ENCODE results near the gene ADAMTS12. TPM values are rescaled to one million over a fixed set of nuclear protein-coding genes. Genes with fewer than 3 reads are reported as not detected.

Gene ADAMTS12
- total RNA-seq, 1 experiment from 2014 or later = 0.05 TPM

- Histone ChIP-seq H3K79me2 (ENCODE audit: insufficient read depth, low read length) (no peaks in the 10 kb centered on the region), H3K4me3 (replicated peaks in 1 of 2; ENCODE audit: low read depth in 1 of 2, low read length in 2 of 2) (no peak overlapping the region), H3K27ac (ENCODE audit: low read depth, low read length) (no peak overlapping the region), H2AFZ (ENCODE audit: low read depth, low read length, poor library complexity, severe bottlenecking) (no peak overlapping the region), H3K27me3 (ENCODE audit: insufficient read depth, low read length) (peaks cover 27% of the 10 kb centered on the region), H4K20me1 (ENCODE audit: insufficient read depth) (no peaks in the 10 kb centered on the region), H3K36me3 (ENCODE audit: control insufficient read depth in 1 of 2, insufficient read depth in 2 of 2, low read length in 2 of 2) (no peaks in the 10 kb centered on the region), H3K9me3 (ENCODE audit: control insufficient read depth in 1 of 2, insufficient read depth in 1 of 2, low read depth in 1 of 2, low read length in 2 of 2) (no peaks in the 10 kb centered on the region), H3K9me2 (ENCODE audit: insufficient read depth) (no peaks in the 10 kb centered on the region), H3K4me1 (ENCODE audit: control insufficient read depth in 1 of 2, insufficient read depth in 2 of 2, low read length in 2 of 2) (no peaks in the 10 kb centered on the region), H3K9ac (ENCODE audit: low read length) (no peak overlapping the region), H3K4me2 (ENCODE audit: low read length) (no peak overlapping the region)
- ChIA-PET CTCF (no interaction called here), POLR2A (no interaction called here), RAD21 (ENCODE audit: low non-redundant PET in 1 of 2, low total read pairs in 2 of 2, uncharacterized antibody in 2 of 2, unreplicated experiment in 2 of 2) (no interaction called here)
- intact Hi-C loops (cut with micrococcal nuclease) = no loop called here
- no TSS peak for BruUV-seq (replicated peaks)
- ATAC-seq = no peak
- DNase-seq (ENCODE audit: low read depth, low spot score) = no peak
- no peak for TF ChIP-seq ZFX (IDR thresholded peaks at IDR 0.05)
- no peak for TF ChIP-seq ELF1 (IDR thresholded peaks at IDR 0.05; ENCODE audit: borderline replicate concordance, low read depth)
- TF ChIP-seq POLR2A (IDR thresholded peaks at IDR 0.05; ENCODE audit: borderline replicate concordance, extremely low read depth, insufficient read depth, insufficient read length) = no peak
- TF ChIP-seq REST (IDR thresholded peaks at IDR 0.05; ENCODE audit: low read depth) = no peak
- TF ChIP-seq SRF (IDR thresholded peaks at IDR 0.05; ENCODE audit: low read depth) = no peak
- no peak for TF ChIP-seq EZH2 (IDR thresholded peaks at IDR 0.05)
- TF ChIP-seq ZBTB33 (IDR thresholded peaks at IDR 0.05; ENCODE audit: extremely low read depth, insufficient replicate concordance, low read length) = no peak
- no peak for TF ChIP-seq CEBPB (IDR thresholded peaks at IDR 0.05; ENCODE audit: low read depth)
- TF ChIP-seq EGR1 (IDR thresholded peaks at IDR 0.05; ENCODE audit: low read depth) = no peak
- TF ChIP-seq RAD21 (IDR thresholded peaks at IDR 0.05; ENCODE audit: low read depth) = no peak
These were observed 115.6 kb downstream of the ADAMTS12 start for GRCh38 chr5:33776151-33776660.

Data from HCT116 (cell line).